ENCODE data around the gene WDFY2. TPM values are rescaled to one million over a fixed set of nuclear protein-coding genes. Genes with fewer than 3 reads are reported as not detected.

Gene WDFY2
- total and polyA plus RNA-seq, 8 donors: 1.4 to 22.6 (median 10.4) TPM

- TF ChIP-seq POLR2AphosphoS5 (IDR thresholded peaks at IDR 0.05) (peak in 1 of 3 donors; percentile 63), EP300 (IDR thresholded peaks at IDR 0.05) (no peak)
- WGBS, 5 donors: 54 to 82% (median 71%) methylated on average over 11 of the region's 11 CpGs
- intact Hi-C loops (cut with DNase I; ENCODE audit: low total_unique reads): loop anchor here (10.0 kb wide), 1 partner anchor 145 kb away; the partner anchor contains the start of gene WDFY2
- H3K4me1 ChIP-seq: peaks cover 20 to 78% (median 43%) of the 10 kb centered on the region in 4 donors
- H3K27me3 ChIP-seq: no peaks in the 10 kb centered on the region
- DNase-seq: peak in 1 of 2 donors; percentile 78
- no peaks in the 10 kb centered on the region for H3K9me3 ChIP-seq
- H3K36me3 ChIP-seq: peaks cover 0 to 10% (median 4%) of the 10 kb centered on the region in 4 donors
- H3K27ac ChIP-seq: peak overlapping the region; percentile 34 to 75 (median 66)
- H3K4me3 ChIP-seq: no peak overlapping the region
Observed at GRCh38 chr13:51729866-51730553, 145.7 kb downstream of the WDFY2 start.

GRCh38 chr13:51730927-51731326, 146.7 kb downstream of the WDFY2 start:
- intact Hi-C loops (cut with DNase I; ENCODE audit: low total_unique reads): loop anchor here (10.0 kb wide), 1 partner anchor 146 kb away; the partner anchor contains the start of gene WDFY2
- TF ChIP-seq POLR2A (IDR thresholded peaks at IDR 0.05) (no peak), EP300 (IDR thresholded peaks at IDR 0.05) (no peak), POLR2AphosphoS5 (IDR thresholded peaks at IDR 0.05) (no peak), CTCF (IDR thresholded peaks at IDR 0.05) (no peak)
- Histone ChIP-seq H3K9me3 (no peaks in the 10 kb centered on the region), H3K27ac (peak overlapping the region in 4 of 5 donors; percentile 62 to 75 (median 70)), H3K27me3 (no peaks in the 10 kb centered on the region), H3K36me3 (peaks cover 0 to 10% (median 4%) of the 10 kb centered on the region in 4 donors), H3K4me1 (peaks cover 20 to 75% (median 43%) of the 10 kb centered on the region in 4 donors), H3K4me3 (no peak overlapping the region)
- DNase-seq: no peak
- WGBS, 5 donors: 88 to 97% (median 95%) methylated on average over 1 of the region's 1 CpG

GRCh38 chr13:51731759-51732158, 147.5 kb downstream of the WDFY2 start:
- H3K4me1 ChIP-seq: peaks cover 20 to 67% (median 41%) of the 10 kb centered on the region in 4 donors
- peak in 1 of 2 donors; percentile 45 for DNase-seq
- intact Hi-C loops (cut with DNase I; ENCODE audit: low total_unique reads): loop anchor here (10.0 kb wide), 1 partner anchor 147 kb away; the partner anchor contains the start of gene WDFY2
- no peaks in the 10 kb centered on the region for H3K9me3 ChIP-seq
- peak overlapping the region in 4 of 5 donors; percentile 62 to 75 (median 70) for H3K27ac ChIP-seq
- 48 to 62% (median 54%) methylated on average over 4 of the region's 4 CpGs for WGBS, 5 donors
- no peaks in the 10 kb centered on the region for H3K27me3 ChIP-seq
- H3K4me3 ChIP-seq: no peak overlapping the region
- TF ChIP-seq CTCF (IDR thresholded peaks at IDR 0.05): peak in 4 of 7 experiments; percentile 8 to 45 (median 28)
- no peak for TF ChIP-seq EP300 (IDR thresholded peaks at IDR 0.05)
- no peak for TF ChIP-seq POLR2A (IDR thresholded peaks at IDR 0.05)
- no peak for TF ChIP-seq POLR2AphosphoS5 (IDR thresholded peaks at IDR 0.05)
- H3K36me3 ChIP-seq: peaks cover 0 to 10% (median 4%) of the 10 kb centered on the region in 4 donors

- Histone ChIP-seq H3K27me3 (no peaks in the 10 kb centered on the region), H3K9me3 (no peaks in the 10 kb centered on the region), H3K27ac (peak overlapping the region in 1 of 5 donors; percentile 44), H3K4me3 (no peak overlapping the region), H3K36me3 (peaks cover 0 to 3% (median 0%) of the 10 kb centered on the region in 4 donors), H3K4me1 (peaks cover 11 to 48% (median 27%) of the 10 kb centered on the region in 4 donors)
- peak in 1 of 2 donors; percentile 32 for DNase-seq
- intact Hi-C loops (cut with DNase I; ENCODE audit: low total_unique reads): loop anchor here (10.0 kb wide), 1 partner anchor 149 kb away; the partner anchor contains the start of gene WDFY2
- WGBS, 5 donors: 69 to 80% (median 72%) methylated on average over 3 of the region's 3 CpGs
- no peak for TF ChIP-seq POLR2A (IDR thresholded peaks at IDR 0.05)
- no peak for TF ChIP-seq CTCF (IDR thresholded peaks at IDR 0.05)
- TF ChIP-seq EP300 (IDR thresholded peaks at IDR 0.05): no peak
- TF ChIP-seq POLR2AphosphoS5 (IDR thresholded peaks at IDR 0.05): no peak
Observed at GRCh38 chr13:51733374-51734298, 149.4 kb downstream of the WDFY2 start.

Measured in stomach (tissue), 9 donors.